ENCODE measurements around the gene PPP1R18.

PPP1R18 gene

GRCh38 chr6:30686009-30686907, at the start of gene PPP1R18:
Gene PPP1R18 (minus strand): TSS chr6:30686645. CDS start chr6:30686018, 627 bp downstream.
- peaks cover 38% of the 10 kb centered on the region for H3K4me1 ChIP-seq (ENCODE audit: low read length)
- H2AFZ ChIP-seq (ENCODE audit: low read depth, low read length): no peak within 1 kb of the TSS
- peaks cover 51% of the 10 kb centered on the region for H3K79me2 ChIP-seq (ENCODE audit: low read length)

DNA sequence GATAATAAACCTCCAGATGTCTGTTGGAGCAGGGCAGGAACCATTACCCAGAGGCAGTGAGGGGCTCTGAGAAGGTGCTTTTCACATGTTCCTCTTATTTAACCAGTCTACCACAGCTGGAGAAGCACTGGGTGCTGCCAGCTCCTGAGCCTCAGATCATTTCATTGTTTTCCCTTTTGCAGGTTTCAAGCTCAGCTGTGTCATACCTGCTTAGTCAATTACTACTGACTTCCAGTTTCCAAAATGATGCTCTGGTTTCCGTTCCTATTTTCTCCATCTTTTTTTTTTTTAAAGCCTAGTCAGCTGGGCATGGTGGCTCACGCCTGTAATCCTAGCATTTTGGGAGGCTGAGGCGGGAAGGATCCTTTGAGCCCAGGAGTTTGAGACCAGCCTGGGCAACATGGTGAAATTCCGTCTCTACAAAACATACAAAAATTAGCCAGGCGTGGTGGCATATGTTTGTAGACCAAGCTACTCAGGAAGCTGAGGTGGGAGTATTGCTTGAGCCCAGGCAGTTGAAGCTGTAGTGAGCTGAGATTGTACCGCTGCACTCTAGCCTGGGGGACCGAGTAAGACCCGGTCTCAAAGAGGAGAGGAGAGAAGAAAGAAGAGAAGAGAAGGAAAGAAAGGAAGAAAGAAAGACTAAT, 49.3 kb upstream of the PPP1R18 start:
- Histone ChIP-seq H3K79me2 (ENCODE audit: low read length) (no peaks in the 10 kb centered on the region), H3K9ac (ENCODE audit: low read length) (no peak overlapping the region), H3K4me1 (ENCODE audit: low read length) (peaks cover 34% of the 10 kb centered on the region), H2AFZ (ENCODE audit: low read depth, low read length) (no peak overlapping the region), H3K27me3 (ENCODE audit: low read depth, low read length) (no peaks in the 10 kb centered on the region), H3K4me2 (ENCODE audit: low read length) (peak overlapping the region; percentile 30; the same call in 1 of the 2 replicates), H3K9me3 (ENCODE audit: insufficient read depth, low read length) (no peaks in the 10 kb centered on the region), H3K36me3 (replicated peaks; ENCODE audit: low read depth, low read length) (peaks cover 29% of the 10 kb centered on the region), H3K27ac (ENCODE audit: low read length) (peak overlapping the region; percentile 41), H4K20me1 (ENCODE audit: insufficient read depth, low read length) (peaks cover 3% of the 10 kb centered on the region; the same call in 1 of the 2 replicates), H3K4me3 (ENCODE audit: low read length) (no peak overlapping the region)
- TF ChIP-seq CTCF (IDR thresholded peaks at IDR 0.05; ENCODE audit: low read depth, low read length): no peak
- no peak for TF ChIP-seq EZH2phosphoT487 (IDR thresholded peaks at IDR 0.05; ENCODE audit: low read depth)

More at GRCh38 chr6:30686009-30686907, at the start of gene PPP1R18:
- H3K27me3 ChIP-seq (ENCODE audit: low read depth, low read length): no peaks in the 10 kb centered on the region
- peak within 1 kb of the TSS; percentile 90 for H3K4me3 ChIP-seq (ENCODE audit: low read length)
- peak within 1 kb of the TSS; percentile 100 for H3K4me2 ChIP-seq (ENCODE audit: low read length)
- peak within 1 kb of the TSS; percentile 93 for H3K9ac ChIP-seq (ENCODE audit: low read length)
- peaks cover 3% of the 10 kb centered on the region for H3K36me3 ChIP-seq (replicated peaks; ENCODE audit: low read depth, low read length)
- H3K27ac ChIP-seq (ENCODE audit: low read length): peak within 1 kb of the TSS; percentile 90
- TF ChIP-seq EZH2phosphoT487 (IDR thresholded peaks at IDR 0.05; ENCODE audit: low read depth) (no peak), CTCF (IDR thresholded peaks at IDR 0.05; ENCODE audit: low read depth, low read length) (no peak)
- no peaks in the 10 kb centered on the region for H3K9me3 ChIP-seq (ENCODE audit: insufficient read depth, low read length)
- peaks cover 5% of the 10 kb centered on the region; the same call in 1 of the 2 replicates for H4K20me1 ChIP-seq (ENCODE audit: insufficient read depth, low read length)

- no peak overlapping the region for H3K27ac ChIP-seq (ENCODE audit: low read length)
- no peaks in the 10 kb centered on the region for H4K20me1 ChIP-seq (ENCODE audit: insufficient read depth, low read length)
- H3K27me3 ChIP-seq (ENCODE audit: low read depth, low read length): no peaks in the 10 kb centered on the region
- H3K9ac ChIP-seq (ENCODE audit: low read length): no peak overlapping the region
- H3K79me2 ChIP-seq (ENCODE audit: low read length): no peaks in the 10 kb centered on the region
- TF ChIP-seq EZH2phosphoT487 (IDR thresholded peaks at IDR 0.05; ENCODE audit: low read depth) (no peak), CTCF (IDR thresholded peaks at IDR 0.05; ENCODE audit: low read depth, low read length) (no peak)
- no peak overlapping the region for H3K4me3 ChIP-seq (ENCODE audit: low read length)
- H3K4me2 ChIP-seq (ENCODE audit: low read length): no peak overlapping the region
- peaks cover 20% of the 10 kb centered on the region for H3K36me3 ChIP-seq (replicated peaks; ENCODE audit: low read depth, low read length)
- no peaks in the 10 kb centered on the region for H3K9me3 ChIP-seq (ENCODE audit: insufficient read depth, low read length)
- no peak overlapping the region for H2AFZ ChIP-seq (ENCODE audit: low read depth, low read length)
- peaks cover 31% of the 10 kb centered on the region for H3K4me1 ChIP-seq (ENCODE audit: low read length)
These were observed 45.9 kb upstream of the PPP1R18 start for GRCh38 chr6:30732237-30732943.
